HG02678 (cell line): Measurements from ENCODE around the gene KRT71.

ENCODE experiments used
- ATAC-seq: cut with Tn5 transposase; IDR thresholded peaks from one replicate; pipeline ENCODE4 v1.9.1; 2021; ENCODE audit warnings: mild to moderate bottlenecking, moderate library complexity; ENCODE audit not compliant: unreplicated experiment

Gene KRT71

GRCh38 chr12:52540531-52540930, 12.4 kb downstream of the KRT71 start:
- no peak for ATAC-seq

GRCh38 chr12:52539821-52540173, 13.1 kb downstream of the KRT71 start:
- ATAC-seq = no peak

GRCh38 chr12:52539083-52539820, 13.7 kb downstream of the KRT71 start:
- ATAC-seq = no peak

- ATAC-seq = no peak
These were observed 15.8 kb downstream of the KRT71 start for GRCh38 chr12:52537101-52537500.

GRCh38 chr12:52535574-52535973, 17.4 kb downstream of the KRT71 start:
- no peak for ATAC-seq

- ATAC-seq = no peak
These were observed 18.5 kb downstream of the KRT71 start for GRCh38 chr12:52534482-52534881.

- ATAC-seq = no peak
These were observed 19.1 kb downstream of the KRT71 start for GRCh38 chr12:52533686-52534470.

- no peak for ATAC-seq
These were observed 20.3 kb downstream of the KRT71 start for GRCh38 chr12:52532636-52533035.

GRCh38 chr12:52531566-52532300, 21.2 kb downstream of the KRT71 start:
- ATAC-seq = no peak

- ATAC-seq = no peak
These were observed 22.0 kb downstream of the KRT71 start for GRCh38 chr12:52530905-52531304.

- no peak for ATAC-seq
These were observed 22.6 kb downstream of the KRT71 start for GRCh38 chr12:52530366-52530765.

- no peak for ATAC-seq
These were observed 23.1 kb downstream of the KRT71 start for GRCh38 chr12:52529846-52530245.

GRCh38 chr12:52529417-52529816, 23.5 kb downstream of the KRT71 start:
- no peak for ATAC-seq

GRCh38 chr12:52528641-52529143, 24.3 kb downstream of the KRT71 start:
- no peak for ATAC-seq

GRCh38 chr12:52527121-52527800, 25.7 kb downstream of the KRT71 start:
- no peak for ATAC-seq

GRCh38 chr12:52526511-52526951, 26.4 kb downstream of the KRT71 start:
- no peak for ATAC-seq

GRCh38 chr12:52525661-52526499, 27.1 kb downstream of the KRT71 start:
- no peak for ATAC-seq

GRCh38 chr12:52524898-52525591, 27.9 kb downstream of the KRT71 start:
- no peak for ATAC-seq

- ATAC-seq = no peak
These were observed 28.6 kb downstream of the KRT71 start for GRCh38 chr12:52524241-52524897.
